HepG2 (cell line): ENCODE results near the gene BABAM1. TPM values are rescaled to one million over a fixed set of nuclear protein-coding genes. Genes with fewer than 3 reads are reported as not detected.

ENCODE experiments used
- ETV5 ChIP-seq: IDR thresholded peaks from 2 replicates; pipeline ENCODE4 v1.6.1; 2018; ENCODE audit warnings: missing biosample characterization, missing genetic modification reagents, inconsistent platforms, borderline replicate concordance
- HDAC2 ChIP-seq: sonication (generic); formaldehyde crosslinking; IDR thresholded peaks from 2 replicates; pipeline ENCODE4 v1.4.0; 2020; ENCODE audit warnings: missing genetic modification reagents
- HOXA3 ChIP-seq: sonication (generic); formaldehyde crosslinking; IDR thresholded peaks from 2 replicates; pipeline ENCODE4 v1.5.0; 2020; ENCODE audit warnings: missing genetic modification reagents
- KLF15 ChIP-seq: sonication (generic); formaldehyde crosslinking; IDR thresholded peaks from 2 replicates; pipeline ENCODE4 v1.8.1; 2023; ENCODE audit warnings: borderline replicate concordance, mild to moderate bottlenecking, inconsistent platforms, missing genetic modification reagents, mixed read lengths
- MEIS1 ChIP-seq: sonication (generic); formaldehyde crosslinking; IDR thresholded peaks from 2 replicates; pipeline ENCODE4 v1.9.0; 2021; ENCODE audit warnings: mild to moderate bottlenecking, missing genetic modification reagents, moderate library complexity, borderline replicate concordance
- MXD4 ChIP-seq: IDR thresholded peaks from 2 replicates; pipeline ENCODE4 v1.6.1; 2016; ENCODE audit warnings: mild to moderate bottlenecking, missing biosample characterization, missing genetic modification reagents
- NFKB2 ChIP-seq: sonication (generic); formaldehyde crosslinking; IDR thresholded peaks from 2 replicates; pipeline ENCODE4 v1.4.0; 2020; ENCODE audit warnings: missing genetic modification reagents, borderline replicate concordance
- NONO ChIP-seq, 2 experiments: fragments of 450-650 bp in 1 of 2; sonication (generic) in 1 of 2; formaldehyde crosslinking in 1 of 2; IDR thresholded peaks in 1 of 2; conservative IDR thresholded peaks in 1 of 2; 2 replicates each; pipeline versions ENCODE4 v1.6.1 to v1.8.0; 2017 to 2022; ENCODE audit warnings: mild to moderate bottlenecking in 1 of 2, missing genetic modification reagents in 1 of 2, moderate library complexity in 1 of 2
- PRPF4 ChIP-seq: fragments of 200-400 bp; formaldehyde crosslinking; IDR thresholded peaks from 2 replicates; pipeline ENCODE4 v1.6.1; 2016; ENCODE audit warnings: low read length, low read depth; ENCODE audit not compliant: poor library complexity, severe bottlenecking
- RXRB ChIP-seq: IDR thresholded peaks from 2 replicates; pipeline ENCODE4 v1.6.1; 2016; ENCODE audit warnings: borderline replicate concordance, missing genetic modification reagents, missing compliant biosample characterization
- SAFB2 ChIP-seq: sonication (generic); formaldehyde crosslinking; IDR thresholded peaks from 2 replicates; pipeline ENCODE4 v1.5.1; 2020; ENCODE audit warnings: missing genetic modification reagents, low read depth, mild to moderate bottlenecking, borderline replicate concordance
- SAP130 ChIP-seq: IDR thresholded peaks from 2 replicates; pipeline ENCODE4 v1.6.1; 2016; ENCODE audit warnings: low read depth
- SKI ChIP-seq: fragments of 450-650 bp; IDR thresholded peaks from one replicate; pipeline ENCODE4 v1.6.1; 2018; ENCODE audit warnings: mild to moderate bottlenecking; ENCODE audit not compliant: partially characterized antibody
- SMC3 ChIP-seq: IDR thresholded peaks from 2 replicates; pipeline ENCODE4 v1.6.1; 2011; ENCODE audit warnings: low read length, improper control_type of control experiment
- SPEN ChIP-seq: sonication (generic); formaldehyde crosslinking; IDR thresholded peaks from 2 replicates; pipeline ENCODE4 v1.5.1; 2020; ENCODE audit warnings: low read depth, mild to moderate bottlenecking, missing genetic modification reagents
- TEAD3 ChIP-seq: optimal IDR thresholded peaks from 2 replicates; pipeline ENCODE3; 2016; ENCODE audit warnings: borderline replicate concordance
- ZFX ChIP-seq: sonication (generic); formaldehyde crosslinking; IDR thresholded peaks from 2 replicates; pipeline ENCODE4 v1.4.0; 2020; ENCODE audit warnings: mild to moderate bottlenecking, low read depth, missing genetic modification reagents, moderate library complexity
- ZNF350 ChIP-seq: sonication (generic); formaldehyde crosslinking; IDR thresholded peaks from 2 replicates; pipeline ENCODE4 v1.4.0; 2020; ENCODE audit warnings: mild to moderate bottlenecking, low read depth, missing genetic modification reagents, borderline replicate concordance
- ZNF44 ChIP-seq: sonication (generic); formaldehyde crosslinking; IDR thresholded peaks from 2 replicates; pipeline ENCODE4 v1.5.1; 2020; ENCODE audit warnings: mild to moderate bottlenecking, missing genetic modification reagents
- ZNF652 ChIP-seq: IDR thresholded peaks from 2 replicates; pipeline ENCODE4 v1.6.1; 2016; ENCODE audit warnings: low read depth, borderline replicate concordance
- ZSCAN22 ChIP-seq: sonication (generic); formaldehyde crosslinking; IDR thresholded peaks from 2 replicates; pipeline ENCODE4 v1.4.0; 2020; ENCODE audit warnings: mild to moderate bottlenecking, missing genetic modification reagents
- ZSCAN29 ChIP-seq: sonication (generic); formaldehyde crosslinking; conservative IDR thresholded peaks from 2 replicates; pipeline ENCODE4 v1.4.0; 2020; ENCODE audit warnings: mild to moderate bottlenecking, missing genetic modification reagents
- polyA plus RNA-seq, 8 experiments: library from polyadenylated mRNA; depleted of rRNA in 3 of 8; stranded (reverse) in 7 of 8; unstranded in 1 of 8; fragments of >200 nt; fragmentation: Illumina TruSeq in 4 of 8; extraction: Trizol in 4 of 8; gene quantifications; 2 replicates each; pipeline versions ENCODE4 v1.2.1 to v1.2.3, GENCODE V29; 2011 to 2016; ENCODE audit warnings: low read depth in 4 of 8, missing spikeins in 1 of 8, mixed read lengths in 1 of 8; ENCODE audit not compliant: insufficient read depth in 1 of 8
- total RNA-seq, 5 experiments: library from RNA; depleted of rRNA; stranded (reverse); fragments of >200 nt; fragmentation: Illumina TruSeq; extraction: Trizol; gene quantifications; 2 replicates each; pipeline ENCODE4 v1.2.3, GENCODE V29; 2016; ENCODE audit warnings: low read depth in 1 of 5
- TF ChIP-seq, protein P1 (sequence below): sonication (generic); formaldehyde crosslinking; IDR thresholded peaks from 2 replicates; pipeline ENCODE4 v1.4.0; 2020; ENCODE audit warnings: missing genetic modification reagents, low read depth, mild to moderate bottlenecking, borderline replicate concordance
- TF ChIP-seq, protein P2 (sequence below): IDR thresholded peaks from 2 replicates; pipeline ENCODE4 v1.6.1; 2018; ENCODE audit warnings: missing genetic modification reagents, mild to moderate bottlenecking, missing compliant biosample characterization
- TF ChIP-seq, protein P3 (sequence below): IDR thresholded peaks from 2 replicates; pipeline ENCODE4 v1.6.1; 2016; ENCODE audit warnings: mild to moderate bottlenecking
- TF ChIP-seq, protein P4 (sequence below): sonication (generic); formaldehyde crosslinking; IDR thresholded peaks from 2 replicates; pipeline ENCODE4 v1.4.0; 2020; ENCODE audit warnings: missing genetic modification reagents, borderline replicate concordance

The BABAM1 gene
- total and polyA plus RNA-seq, 2 of the 13 experiments (the other 11 are each of a cell fraction or from before 2014, with no cell fraction given), result 70.0 to 82.0 TPM

DNA sequence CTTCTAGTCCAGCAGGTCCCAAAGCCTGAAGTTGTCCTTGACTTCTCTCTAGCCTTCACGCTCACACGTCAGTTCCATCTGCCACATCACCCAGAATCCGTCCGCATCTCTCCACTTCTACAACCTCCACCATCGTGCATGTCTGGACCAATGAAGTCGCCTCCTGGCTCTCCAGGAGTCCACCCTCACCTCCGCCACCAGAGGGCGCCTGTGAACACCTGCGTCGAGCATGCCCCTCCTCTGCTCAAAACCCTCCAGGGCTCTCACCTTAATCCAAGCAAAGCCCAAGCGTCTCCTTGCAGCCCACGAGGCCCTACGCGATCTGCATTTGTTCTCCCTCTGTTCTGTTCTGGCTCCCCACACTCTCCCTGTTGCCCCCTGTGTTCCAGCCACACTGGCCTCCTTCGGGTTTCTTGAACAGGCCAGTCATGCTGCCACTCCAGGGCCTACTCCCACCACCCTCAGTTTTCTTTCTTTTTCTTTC is 6.4 kb upstream of the BABAM1 start (continued):
- TF ChIP-seq, protein P1, sequence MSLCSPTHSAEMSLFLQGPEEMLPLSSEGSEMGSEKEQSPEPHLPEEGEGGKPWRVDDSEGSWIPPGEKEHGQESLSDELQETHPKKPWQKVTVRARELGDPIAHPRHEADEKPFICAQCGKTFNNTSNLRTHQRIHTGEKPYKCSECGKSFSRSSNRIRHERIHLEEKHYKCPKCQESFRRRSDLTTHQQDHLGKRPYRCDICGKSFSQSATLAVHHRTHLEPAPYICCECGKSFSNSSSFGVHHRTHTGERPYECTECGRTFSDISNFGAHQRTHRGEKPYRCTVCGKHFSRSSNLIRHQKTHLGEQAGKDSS (CRISPR knock-in tag), result peak; percentile 63; the same call in 1 of the 2 replicates
- TF ChIP-seq KLF15 (CRISPR knock-in tag) (no peak), SAP130 (peak; percentile 59; the same call in 1 of the 2 replicates), NFKB2 (CRISPR knock-in tag) (no peak), HDAC2 (CRISPR knock-in tag) (peak; percentile 43; the same call in 1 of the 2 replicates), ZNF44 (CRISPR knock-in tag) (no peak), MXD4 (CRISPR knock-in tag) (0 out of 2 replicates have a peak, but pooled peaks have one; percentile 28), RXRB (peak; percentile 69), PRPF4 (no peak), SMC3 (peak; percentile 62), TEAD3 (CRISPR knock-in tag) (peak; percentile 63), SAFB2 (no peak), MEIS1 (CRISPR knock-in tag) (peak; percentile 28; the same call in 1 of the 2 replicates), ZSCAN29 (CRISPR knock-in tag) (0 out of 2 replicates have a peak, but pooled peaks have one; percentile 22), ZSCAN22 (CRISPR knock-in tag) (peak; percentile 91), SKI (peak; percentile 37), SPEN (CRISPR knock-in tag) (no peak), ETV5 (CRISPR knock-in tag) (0 out of 2 replicates have a peak, but pooled peaks have one; percentile 6), ZNF350 (CRISPR knock-in tag) (no peak; the same call in 1 of the 2 replicates), NONO (IDR thresholded peaks at IDR 0.05) (no peak), NONO (CRISPR knock-in tag; conservative IDR thresholded peaks at IDR 0.05) (no peak), ZNF652 (peak; percentile 68; the same call in 1 of the 2 replicates), HOXA3 (CRISPR knock-in tag) (peak; percentile 34; the same call in 1 of the 2 replicates), ZFX (CRISPR knock-in tag) (peak; percentile 74)
- TF ChIP-seq, protein P2, sequence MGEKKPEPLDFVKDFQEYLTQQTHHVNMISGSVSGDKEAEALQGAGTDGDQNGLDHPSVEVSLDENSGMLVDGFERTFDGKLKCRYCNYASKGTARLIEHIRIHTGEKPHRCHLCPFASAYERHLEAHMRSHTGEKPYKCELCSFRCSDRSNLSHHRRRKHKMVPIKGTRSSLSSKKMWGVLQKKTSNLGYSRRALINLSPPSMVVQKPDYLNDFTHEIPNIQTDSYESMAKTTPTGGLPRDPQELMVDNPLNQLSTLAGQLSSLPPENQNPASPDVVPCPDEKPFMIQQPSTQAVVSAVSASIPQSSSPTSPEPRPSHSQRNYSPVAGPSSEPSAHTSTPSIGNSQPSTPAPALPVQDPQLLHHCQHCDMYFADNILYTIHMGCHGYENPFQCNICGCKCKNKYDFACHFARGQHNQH, result peak; percentile 72; the same call in 1 of the 2 replicates
- TF ChIP-seq, protein P3, sequence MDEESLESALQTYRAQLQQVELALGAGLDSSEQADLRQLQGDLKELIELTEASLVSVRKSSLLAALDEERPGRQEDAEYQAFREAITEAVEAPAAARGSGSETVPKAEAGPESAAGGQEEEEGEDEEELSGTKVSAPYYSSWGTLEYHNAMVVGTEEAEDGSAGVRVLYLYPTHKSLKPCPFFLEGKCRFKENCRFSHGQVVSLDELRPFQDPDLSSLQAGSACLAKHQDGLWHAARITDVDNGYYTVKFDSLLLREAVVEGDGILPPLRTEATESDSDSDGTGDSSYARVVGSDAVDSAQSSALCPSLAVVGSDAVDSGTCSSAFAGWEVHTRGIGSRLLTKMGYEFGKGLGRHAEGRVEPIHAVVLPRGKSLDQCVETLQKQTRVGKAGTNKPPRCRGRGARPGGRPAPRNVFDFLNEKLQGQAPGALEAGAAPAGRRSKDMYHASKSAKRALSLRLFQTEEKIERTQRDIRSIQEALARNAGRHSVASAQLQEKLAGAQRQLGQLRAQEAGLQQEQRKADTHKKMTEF (CRISPR knock-in tag), result peak; percentile 47; the same call in 1 of the 2 replicates
- TF ChIP-seq, protein P4, sequence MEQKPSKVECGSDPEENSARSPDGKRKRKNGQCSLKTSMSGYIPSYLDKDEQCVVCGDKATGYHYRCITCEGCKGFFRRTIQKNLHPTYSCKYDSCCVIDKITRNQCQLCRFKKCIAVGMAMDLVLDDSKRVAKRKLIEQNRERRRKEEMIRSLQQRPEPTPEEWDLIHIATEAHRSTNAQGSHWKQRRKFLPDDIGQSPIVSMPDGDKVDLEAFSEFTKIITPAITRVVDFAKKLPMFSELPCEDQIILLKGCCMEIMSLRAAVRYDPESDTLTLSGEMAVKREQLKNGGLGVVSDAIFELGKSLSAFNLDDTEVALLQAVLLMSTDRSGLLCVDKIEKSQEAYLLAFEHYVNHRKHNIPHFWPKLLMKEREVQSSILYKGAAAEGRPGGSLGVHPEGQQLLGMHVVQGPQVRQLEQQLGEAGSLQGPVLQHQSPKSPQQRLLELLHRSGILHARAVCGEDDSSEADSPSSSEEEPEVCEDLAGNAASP (CRISPR knock-in tag), result peak; percentile 68; the same call in 1 of the 2 replicates
